GM23338 (cell line): ENCODE results near the gene GABPB1. TPM values are rescaled to one million over a fixed set of nuclear protein-coding genes. Genes with fewer than 3 reads are reported as not detected.

Source experiments
- ATAC-seq: fragments of 200-7000 bp; cut with Tn5 transposase; 3 replicates; pipeline ENCODE4 v1.9.1; 2020
- DNase-seq: peaks from one replicate; pipeline ENCODE4 v3.0.0-alpha.2; 2015; ENCODE audit warnings: low spot score
- H2AFZ ChIP-seq: fragments of 200-600 bp; sonication (generic); 2 replicates; pipeline ENCODE4 v1.8.0; 2016; ENCODE audit warnings: antibody characterized with exemption, mild to moderate bottlenecking, moderate library complexity
- H3F3A ChIP-seq: fragments of 200-600 bp; sonication (generic); replicated peaks from 2 replicates; pipeline ENCODE4 v1.8.0; 2017; ENCODE audit warnings: antibody characterized with exemption, mixed run types, low read depth
- H3K27ac ChIP-seq: fragments of 200-600 bp; sonication (generic); 2 replicates; pipeline ENCODE4 v1.6.1; 2016; ENCODE audit warnings: low read depth
- H3K27me3 ChIP-seq: fragments of 200-600 bp; sonication (generic); 2 replicates; pipeline ENCODE4 v1.8.0; 2016; ENCODE audit warnings: mild to moderate bottlenecking, mixed run types, moderate library complexity; ENCODE audit not compliant: insufficient read depth
- H3K36me3 ChIP-seq: fragments of 200-600 bp; sonication (generic); 2 replicates; pipeline ENCODE4 v1.8.0; 2016; ENCODE audit warnings: mild to moderate bottlenecking; ENCODE audit not compliant: insufficient read depth
- H3K4me1 ChIP-seq: fragments of 200-600 bp; sonication (generic); 2 replicates; pipeline ENCODE4 v1.8.0; 2016; ENCODE audit warnings: mild to moderate bottlenecking, moderate library complexity; ENCODE audit not compliant: insufficient read depth
- H3K4me2 ChIP-seq: fragments of 200-600 bp; sonication (generic); 2 replicates; pipeline ENCODE4 v1.7.1; 2017; ENCODE audit warnings: mixed run types
- H3K4me3 ChIP-seq: fragments of 200-600 bp; sonication (generic); 2 replicates; pipeline ENCODE4 v1.6.1; 2016; ENCODE audit warnings: mixed run types
- H3K79me2 ChIP-seq: fragments of 200-600 bp; sonication (generic); replicated peaks from 2 replicates; pipeline ENCODE4 v1.8.0; 2017; ENCODE audit warnings: mild to moderate bottlenecking; ENCODE audit not compliant: insufficient read depth
- H3K9me2 ChIP-seq: fragments of 200-600 bp; sonication (generic); 2 replicates; pipeline ENCODE4 v1.8.0; 2017; ENCODE audit not compliant: insufficient read depth
- H4K20me1 ChIP-seq: fragments of 200-600 bp; sonication (generic); replicated peaks from 2 replicates; pipeline ENCODE4 v1.8.0; 2017; ENCODE audit warnings: mild to moderate bottlenecking; ENCODE audit not compliant: insufficient read depth
- H3K27ac Mint-ChIP-seq: 2 replicates; pipeline ENCODE4 v1.8.0; 2020; ENCODE audit warnings: inconsistent platforms, mild to moderate bottlenecking, moderate library complexity, mixed read lengths
- H3K27me3 Mint-ChIP-seq: 3 replicates; pipeline ENCODE4 v1.8.0; 2022; ENCODE audit warnings: low read depth, mild to moderate bottlenecking, moderate library complexity, mixed read lengths, inconsistent platforms; ENCODE audit not compliant: insufficient read depth, poor library complexity
- H3K36me3 Mint-ChIP-seq: 3 replicates; pipeline ENCODE4 v1.8.0; 2021; ENCODE audit warnings: low read depth, mild to moderate bottlenecking, inconsistent platforms, moderate library complexity, mixed read lengths
- H3K4me1 Mint-ChIP-seq: 3 replicates; pipeline ENCODE4 v1.8.0; 2020; ENCODE audit warnings: mild to moderate bottlenecking, inconsistent platforms, mixed read lengths
- H3K4me3 Mint-ChIP-seq: 3 replicates; pipeline ENCODE4 v1.8.0; 2021; ENCODE audit warnings: moderate library complexity, mild to moderate bottlenecking, inconsistent platforms, mixed read lengths
- H3K9me3 Mint-ChIP-seq: 3 replicates; pipeline ENCODE4 v1.8.0; 2020; ENCODE audit warnings: moderate library complexity, mild to moderate bottlenecking, inconsistent platforms, mixed read lengths
- CREB1 ChIP-seq: fragments of 250-450 bp; sonication (Bioruptor Pico); IDR thresholded peaks from 2 replicates; pipeline ENCODE4 v1.5.0; 2020; ENCODE audit warnings: low read depth, mild to moderate bottlenecking, moderate library complexity
- CTCF ChIP-seq, 2 experiments: fragments of 200-600 bp in 1 of 2; sonication (generic) in 1 of 2; conservative IDR thresholded peaks; 2 replicates each; pipeline versions ENCODE4 v1.5.1 to v1.6.1; 2016 to 2017; ENCODE audit warnings: antibody characterized with exemption in 2 of 2, low read depth in 2 of 2, mild to moderate bottlenecking in 2 of 2, moderate library complexity in 1 of 2
- ETS1 ChIP-seq: IDR thresholded peaks from 2 replicates; pipeline ENCODE4 v1.6.1; 2016; ENCODE audit warnings: antibody characterized with exemption
- EZH2 ChIP-seq: fragments of 200-600 bp; sonication (generic); IDR thresholded peaks from one replicate; pipeline ENCODE4 v1.8.0; 2017; ENCODE audit warnings: antibody characterized with exemption, mild to moderate bottlenecking, low read depth; ENCODE audit not compliant: unreplicated experiment
- EZH2phosphoT487 ChIP-seq: fragments of 200-600 bp; sonication (generic); IDR thresholded peaks from one replicate; pipeline ENCODE4 v1.8.1; 2018; ENCODE audit warnings: antibody characterized with exemption; ENCODE audit not compliant: unreplicated experiment
- JUNB ChIP-seq: IDR thresholded peaks from one replicate; pipeline ENCODE4 v1.6.1; 2016; ENCODE audit warnings: antibody characterized with exemption; ENCODE audit not compliant: unreplicated experiment
- NANOG ChIP-seq: IDR thresholded peaks from 2 replicates; pipeline ENCODE4 v1.6.1; 2016; ENCODE audit warnings: antibody characterized with exemption, borderline replicate concordance
- POLR2AphosphoS5 ChIP-seq: IDR thresholded peaks from 2 replicates; pipeline ENCODE4 v1.6.1; 2016; ENCODE audit warnings: antibody characterized with exemption, low read depth
- REST ChIP-seq: IDR thresholded peaks from one replicate; pipeline ENCODE4 v1.6.1; 2018; ENCODE audit warnings: antibody characterized with exemption; ENCODE audit not compliant: unreplicated experiment
- STAT1 ChIP-seq: IDR thresholded peaks from one replicate; pipeline ENCODE4 v1.6.1; 2016; ENCODE audit warnings: antibody characterized with exemption; ENCODE audit not compliant: unreplicated experiment
- ZNF114 ChIP-seq: fragments of 250-450 bp; sonication (Bioruptor Pico); IDR thresholded peaks from 2 replicates; pipeline ENCODE4 v1.5.0; 2020; ENCODE audit warnings: mild to moderate bottlenecking, moderate library complexity
- ZNF331 ChIP-seq: fragments of 250-450 bp; sonication (Bioruptor Pico); IDR thresholded peaks from 2 replicates; pipeline ENCODE4 v1.5.0; 2020; ENCODE audit warnings: low read depth, mild to moderate bottlenecking, moderate library complexity
- polyA plus RNA-seq: library from polyadenylated mRNA; unstranded; fragments of >200 nt; fragmentation: Nextera tagmentation; extraction: Ambion mirVana; gene quantifications from 2 replicates; pipeline ENCODE4 v1.2.1, GENCODE V29; 2016
- total RNA-seq: library from RNA; depleted of rRNA; stranded (reverse); fragments of >200 nt; shearing (Covaris generic); gene quantifications from 2 replicates; pipeline ENCODE4 v1.2.3, GENCODE V29; 2014

GABPB1 gene
- total and polyA plus RNA-seq, 2 experiments from 2014 or later: 34.4 to 53.9 TPM

GRCh38 chr15:50267577-50267976 lies 87.4 kb downstream of the GABPB1 start:
- H3K27me3 Mint-ChIP-seq: peaks cover 5% of the 10 kb centered on the region
- Histone ChIP-seq H3K9me2 (no peaks in the 10 kb centered on the region; the same call in 1 of the 2 replicates), H4K20me1 (no peaks in the 10 kb centered on the region), H3F3A (no peaks in the 10 kb centered on the region), H3K27ac (no peak overlapping the region), H2AFZ (no peak overlapping the region), H3K4me2 (no peak overlapping the region), H3K27me3 (no peaks in the 10 kb centered on the region), H3K79me2 (no peaks in the 10 kb centered on the region), H3K36me3 (no peaks in the 10 kb centered on the region), H3K4me3 (no peak overlapping the region), H3K4me1 (no peaks in the 10 kb centered on the region)
- H3K36me3 Mint-ChIP-seq: no peaks in the 10 kb centered on the region
- DNase-seq: no peak
- peaks cover 8% of the 10 kb centered on the region; the same call in 2 of the 3 replicates for H3K4me1 Mint-ChIP-seq
- H3K27ac Mint-ChIP-seq: no peak overlapping the region
- no peak for ATAC-seq
- H3K4me3 Mint-ChIP-seq: no peak overlapping the region
- H3K9me3 Mint-ChIP-seq: no peaks in the 10 kb centered on the region
- no peak for TF ChIP-seq CTCF (conservative IDR thresholded peaks at IDR 0.05; ENCODE audit: low read depth in 2 of 2)
- TF ChIP-seq EZH2: no peak
- TF ChIP-seq JUNB: no peak
- no peak for TF ChIP-seq EZH2phosphoT487
- TF ChIP-seq CREB1 (CRISPR knock-in tag): no peak
- TF ChIP-seq NANOG: no peak

- ATAC-seq: peak; percentile 81
- Mint-ChIP-seq H3K4me1 (peaks cover 8% of the 10 kb centered on the region; the same call in 2 of the 3 replicates), H3K27ac (no peak within 1 kb of the TSS), H3K4me3 (no peak within 1 kb of the TSS), H3K27me3 (peaks cover 5% of the 10 kb centered on the region), H3K9me3 (no peaks in the 10 kb centered on the region), H3K36me3 (no peaks in the 10 kb centered on the region)
- H4K20me1 ChIP-seq: no peaks in the 10 kb centered on the region
- H2AFZ ChIP-seq: peak within 1 kb of the TSS; percentile 97
- no peaks in the 10 kb centered on the region for H3K27me3 ChIP-seq
- no peaks in the 10 kb centered on the region for H3F3A ChIP-seq
- H3K4me3 ChIP-seq: no peak within 1 kb of the TSS
- H3K4me2 ChIP-seq: no peak within 1 kb of the TSS
- H3K79me2 ChIP-seq: no peaks in the 10 kb centered on the region
- no peaks in the 10 kb centered on the region for H3K4me1 ChIP-seq
- H3K27ac ChIP-seq: no peak within 1 kb of the TSS
- no peaks in the 10 kb centered on the region; the same call in 1 of the 2 replicates for H3K9me2 ChIP-seq
- DNase-seq: peak; percentile 39
- H3K36me3 ChIP-seq: no peaks in the 10 kb centered on the region
- TF ChIP-seq ZNF331 (CRISPR knock-in tag) (no peak), EZH2 (no peak), STAT1 (no peak), ETS1 (no peak), CREB1 (CRISPR knock-in tag) (no peak), NANOG (no peak), EZH2phosphoT487 (no peak), REST (no peak), POLR2AphosphoS5 (no peak), ZNF114 (no peak), JUNB (no peak), CTCF (conservative IDR thresholded peaks at IDR 0.05; ENCODE audit: low read depth in 2 of 2) (no peak)
Measured at GRCh38 chr15:50265620-50266019, 89.4 kb downstream of the GABPB1 start, which contains the start of gene HDC. HDC (minus strand) TSS chr15:50265726; CDS start chr15:50265623, 103 bp downstream.
